ENCODE results near the gene ZSWIM6. TPM values are rescaled to one million over a fixed set of nuclear protein-coding genes. Genes with fewer than 3 reads are reported as not detected.

Gene ZSWIM6
- total RNA-seq, 4 donors from 2014 or later = 7.8 to 25.5 (median 21.0) TPM

DNA sequence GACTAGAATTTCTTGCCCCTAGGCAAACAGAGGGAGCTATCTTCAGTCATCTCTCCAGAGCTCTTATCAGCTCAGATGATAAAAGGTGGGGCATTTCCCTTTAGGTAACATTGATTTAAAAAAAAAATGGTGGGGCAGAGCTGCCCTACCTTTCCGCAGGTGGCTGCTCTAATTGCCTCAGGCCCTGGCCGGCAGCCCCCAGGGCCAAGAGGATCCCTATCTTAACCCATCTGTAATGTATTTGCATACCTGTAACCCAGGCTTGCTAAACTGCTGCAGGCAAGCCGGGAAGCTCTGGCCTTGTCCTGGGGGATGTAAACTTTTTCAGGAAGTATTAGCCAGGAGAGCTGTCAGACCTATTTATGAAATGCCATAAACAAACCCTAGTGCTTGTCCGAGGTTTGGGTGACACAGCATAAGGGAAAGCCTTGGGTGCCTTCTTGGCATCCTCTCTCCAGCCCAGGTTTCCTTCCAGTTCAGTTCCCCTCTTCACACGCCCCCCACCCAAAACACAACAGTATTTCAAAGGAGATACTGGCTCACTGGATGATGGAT is 20.9 kb upstream of the ZSWIM6 start:
- Histone ChIP-seq H3K27me3 (no peaks in the 10 kb centered on the region), H3K4me1 (peaks cover 0 to 11% (median 0%) of the 10 kb centered on the region in 4 donors), H3K9me3 (no peaks in the 10 kb centered on the region), H3K27ac (no peak overlapping the region), H3K36me3 (no peaks in the 10 kb centered on the region), H3K4me3 (no peak overlapping the region)
- intact Hi-C loops (cut with DNase I; ENCODE audit: low total_unique reads) (no loop called here), in situ Hi-C loops (cut with MboI; ENCODE audit: low pct_ligation_motif_present in 1 of 4, low pct_unique_long_range_greater_than_20kb in 1 of 4, low sequenced_read_pairs in 3 of 4) (no loop called here)
- TF ChIP-seq, protein P1, sequence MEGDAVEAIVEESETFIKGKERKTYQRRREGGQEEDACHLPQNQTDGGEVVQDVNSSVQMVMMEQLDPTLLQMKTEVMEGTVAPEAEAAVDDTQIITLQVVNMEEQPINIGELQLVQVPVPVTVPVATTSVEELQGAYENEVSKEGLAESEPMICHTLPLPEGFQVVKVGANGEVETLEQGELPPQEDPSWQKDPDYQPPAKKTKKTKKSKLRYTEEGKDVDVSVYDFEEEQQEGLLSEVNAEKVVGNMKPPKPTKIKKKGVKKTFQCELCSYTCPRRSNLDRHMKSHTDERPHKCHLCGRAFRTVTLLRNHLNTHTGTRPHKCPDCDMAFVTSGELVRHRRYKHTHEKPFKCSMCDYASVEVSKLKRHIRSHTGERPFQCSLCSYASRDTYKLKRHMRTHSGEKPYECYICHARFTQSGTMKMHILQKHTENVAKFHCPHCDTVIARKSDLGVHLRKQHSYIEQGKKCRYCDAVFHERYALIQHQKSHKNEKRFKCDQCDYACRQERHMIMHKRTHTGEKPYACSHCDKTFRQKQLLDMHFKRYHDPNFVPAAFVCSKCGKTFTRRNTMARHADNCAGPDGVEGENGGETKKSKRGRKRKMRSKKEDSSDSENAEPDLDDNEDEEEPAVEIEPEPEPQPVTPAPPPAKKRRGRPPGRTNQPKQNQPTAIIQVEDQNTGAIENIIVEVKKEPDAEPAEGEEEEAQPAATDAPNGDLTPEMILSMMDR (IDR thresholded peaks at IDR 0.05) = no peak
- TF ChIP-seq POLR2AphosphoS5 (IDR thresholded peaks at IDR 0.05) (no peak), EP300 (IDR thresholded peaks at IDR 0.05; ENCODE audit: low read depth) (no peak), POLR2A (IDR thresholded peaks at IDR 0.05) (no peak)
- DNase-seq = no peak
- 62 to 85% methylated on average over 5 of the region's 5 CpGs for WGBS, 2 donors (ENCODE audit: low coverage in 1 of 2)

DNA sequence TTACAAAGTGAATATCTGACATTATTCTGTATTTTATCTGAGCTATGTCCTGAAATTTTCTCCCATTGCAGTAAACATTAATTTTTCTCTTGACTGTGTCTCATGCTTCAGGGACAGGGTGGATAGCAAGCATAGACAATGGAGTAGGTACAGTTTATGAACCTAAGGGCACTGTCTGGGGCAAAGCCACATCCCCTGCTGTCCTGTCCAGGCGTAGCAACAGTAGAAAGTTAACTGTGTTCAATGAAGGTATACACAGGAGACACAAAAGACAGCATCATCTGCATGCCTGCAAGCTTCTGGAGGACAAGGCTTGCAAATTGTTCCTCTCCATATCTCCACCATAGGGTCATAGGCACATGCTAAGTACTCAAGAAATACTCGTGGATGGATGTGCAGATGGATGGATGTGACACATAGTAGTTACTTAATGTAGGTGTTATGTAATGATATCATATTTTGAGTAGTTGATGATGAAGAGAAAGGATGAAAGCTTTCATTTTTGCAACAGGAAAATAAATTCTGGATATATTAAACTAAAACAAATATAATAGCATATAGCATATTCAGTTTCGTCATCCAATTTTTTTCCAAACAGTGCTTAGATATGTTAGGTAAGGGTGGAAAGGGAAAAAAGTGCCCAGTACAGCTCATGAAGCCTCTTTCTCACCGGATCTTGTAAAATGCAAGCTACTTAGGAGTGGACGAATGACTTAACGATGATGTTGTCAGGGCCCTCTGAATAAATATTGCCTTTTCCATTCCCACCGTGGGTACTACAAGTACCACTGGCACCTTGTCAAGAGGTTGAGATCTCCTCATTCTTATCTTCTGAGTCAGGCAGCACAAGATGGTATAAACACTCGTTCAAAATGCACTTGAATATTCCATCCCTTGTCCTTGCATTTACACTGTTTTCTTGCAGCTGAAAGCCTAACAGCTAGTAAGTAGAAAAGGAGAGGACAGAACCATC is 19.9 kb upstream of the ZSWIM6 start:
- intact Hi-C loops (cut with DNase I; ENCODE audit: low total_unique reads) (no loop called here), in situ Hi-C loops (cut with MboI; ENCODE audit: low pct_ligation_motif_present in 1 of 4, low pct_unique_long_range_greater_than_20kb in 1 of 4, low sequenced_read_pairs in 3 of 4) (no loop called here)
- Histone ChIP-seq H3K27ac (peak overlapping the region in 1 of 4 donors; percentile 6), H3K4me1 (peaks cover 0 to 11% (median 0%) of the 10 kb centered on the region in 4 donors), H3K4me3 (no peak overlapping the region), H3K36me3 (no peaks in the 10 kb centered on the region), H3K27me3 (no peaks in the 10 kb centered on the region), H3K9me3 (no peaks in the 10 kb centered on the region)
- WGBS, 2 donors (ENCODE audit: low coverage in 1 of 2) = 63 to 72% methylated on average over 5 to 8 of the region's 8 CpGs
- DNase-seq = no peak
- TF ChIP-seq, protein P1 (IDR thresholded peaks at IDR 0.05) = no peak
- peak in 2 of 3 donors; percentile 20 to 34 for TF ChIP-seq POLR2AphosphoS5 (IDR thresholded peaks at IDR 0.05)

DNA sequence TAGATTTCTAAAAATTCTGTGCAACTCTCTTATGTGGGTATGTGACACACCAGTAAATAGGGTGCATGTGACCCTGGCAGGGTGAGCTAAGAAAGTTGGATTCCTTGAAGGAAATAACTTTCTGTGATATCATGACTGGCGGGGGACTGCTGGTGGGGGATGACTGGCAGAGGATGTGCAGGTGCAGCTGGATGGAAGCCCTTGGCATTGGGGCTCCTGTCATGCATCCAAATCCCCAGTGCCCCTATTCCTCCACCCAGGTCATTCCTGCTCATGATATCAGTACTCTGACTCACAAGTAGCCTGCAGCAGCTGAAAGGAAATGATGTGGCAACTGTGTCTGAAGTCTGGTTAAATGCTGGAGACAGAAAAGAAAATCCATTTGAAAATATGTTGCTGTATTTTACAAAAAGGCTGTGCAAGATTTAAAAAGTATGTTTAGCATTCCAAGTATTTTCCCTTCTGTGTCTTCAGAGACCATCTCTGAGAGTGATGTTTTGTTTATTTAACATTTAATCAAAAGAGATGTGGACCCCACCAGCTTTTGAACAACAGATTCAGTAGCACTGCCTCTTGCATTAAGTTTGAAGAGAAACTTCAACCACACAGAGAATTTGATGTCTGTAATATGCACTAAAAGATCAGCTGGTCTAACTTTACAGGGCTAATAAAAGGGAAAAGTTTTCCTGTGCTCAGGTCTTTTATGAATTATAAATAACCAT is 17.9 kb upstream of the ZSWIM6 start:
- in situ Hi-C loops (cut with MboI; ENCODE audit: low pct_ligation_motif_present in 1 of 4, low pct_unique_long_range_greater_than_20kb in 1 of 4, low sequenced_read_pairs in 3 of 4) (no loop called here), intact Hi-C loops (cut with DNase I; ENCODE audit: low total_unique reads) (no loop called here)
- H3K36me3 ChIP-seq = no peaks in the 10 kb centered on the region
- no peaks in the 10 kb centered on the region for H3K9me3 ChIP-seq
- no peak overlapping the region for H3K4me3 ChIP-seq
- no peaks in the 10 kb centered on the region for H3K27me3 ChIP-seq
- H3K4me1 ChIP-seq = peaks cover 0 to 16% (median 3%) of the 10 kb centered on the region in 4 donors
- no peak for TF ChIP-seq POLR2AphosphoS5 (IDR thresholded peaks at IDR 0.05)
- no peak for TF ChIP-seq POLR2A (IDR thresholded peaks at IDR 0.05)
- TF ChIP-seq, protein P1 (IDR thresholded peaks at IDR 0.05) = no peak
- TF ChIP-seq EP300 (IDR thresholded peaks at IDR 0.05; ENCODE audit: low read depth) = no peak
- WGBS, 2 donors (ENCODE audit: low coverage in 1 of 2) = 40 to 85% methylated on average over 1 of the region's 1 CpG
- no peak overlapping the region for H3K27ac ChIP-seq
- no peak for DNase-seq

DNA sequence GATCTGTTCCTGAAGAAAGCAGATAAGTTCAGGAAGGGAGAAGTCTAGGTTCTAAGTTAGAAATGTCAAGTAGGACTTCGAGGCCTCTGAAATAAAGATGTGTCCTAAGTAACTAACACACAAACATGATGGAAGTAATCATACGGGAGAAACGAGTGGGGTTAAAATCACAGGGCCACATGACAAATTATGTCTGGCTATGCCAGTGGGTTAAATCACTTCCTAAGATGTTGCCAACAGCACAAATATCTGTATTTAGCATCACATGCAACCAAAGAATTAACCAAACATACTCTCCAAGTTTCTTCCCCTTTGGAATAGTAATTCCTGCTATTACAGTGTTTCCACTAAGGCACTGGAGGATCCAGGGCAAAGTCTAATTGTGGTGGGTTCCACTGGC is 13.7 kb upstream of the ZSWIM6 start:
- no peak for TF ChIP-seq POLR2A (IDR thresholded peaks at IDR 0.05)
- no peak for TF ChIP-seq EP300 (IDR thresholded peaks at IDR 0.05; ENCODE audit: low read depth)
- TF ChIP-seq, protein P1 (IDR thresholded peaks at IDR 0.05) = no peak
- no peak for TF ChIP-seq POLR2AphosphoS5 (IDR thresholded peaks at IDR 0.05)
- Histone ChIP-seq H3K4me1 (peaks cover 20 to 53% (median 38%) of the 10 kb centered on the region in 4 donors), H3K4me3 (no peak overlapping the region), H3K27ac (peak overlapping the region; percentile 72 to 82 (median 77)), H3K27me3 (no peaks in the 10 kb centered on the region), H3K9me3 (no peaks in the 10 kb centered on the region), H3K36me3 (no peaks in the 10 kb centered on the region)
- intact Hi-C loops (cut with DNase I; ENCODE audit: low total_unique reads) = no loop called here
- in situ Hi-C loops (cut with MboI; ENCODE audit: low pct_ligation_motif_present in 1 of 4, low pct_unique_long_range_greater_than_20kb in 1 of 4, low sequenced_read_pairs in 3 of 4) = no loop called here
- no peak for DNase-seq
- WGBS, 2 donors (ENCODE audit: low coverage in 1 of 2) = 77 to 80% methylated on average over 3 of the region's 3 CpGs

Data from transverse colon (tissue), 4 donors.